HepG2 (cell line): ENCODE measurements around the gene TRDN. TPM values are rescaled to one million over a fixed set of nuclear protein-coding genes. Genes with fewer than 3 reads are reported as not detected.

ENCODE experiments used
- ATAC-seq: fragments of 200-7000 bp; cut with Tn5 transposase; 3 replicates; pipeline ENCODE4 v1.9.1; 2020; ENCODE audit warnings: mild to moderate bottlenecking, moderate library complexity
- BruUV-seq: library from RNA; stranded (reverse); fragments of 400-500 nt; replicated peaks from 2 replicates; lab custom pipeline; 2021; lab: Mats Ljungman, UMichigan
- CTCF ChIA-PET: fragments of 300-600 bp; formaldehyde crosslinking; extraction: SDS; loops from one replicate; lab custom pipeline; 2021; ENCODE audit warnings: low total read pairs, inconsistent platforms, low intra/inter-chr PET ratio; lab: Yijun Ruan, JAX
- POLR2A ChIA-PET: fragments of 350-600 bp; sonication (Branson Sonifier 250); formaldehyde crosslinking; loops from one replicate; lab custom pipeline; 2020; ENCODE audit warnings: antibody characterized with exemption, inconsistent platforms; lab: Yijun Ruan, JAX
- DNase-seq: peaks from one replicate; pipeline ENCODE4 v3.0.0-alpha.2; 2015; ENCODE audit warnings: low spot score
- FAIRE-seq: peaks from 3 replicates; lab custom pipeline; 2011; peaks lifted over from hg19 to GRCh38; lab: Jason Lieb, UNC
- H2AFZ ChIP-seq: one replicate; pipeline ENCODE4 v1.6.1; 2011; ENCODE audit warnings: low read length, inconsistent platforms
- H3K27ac ChIP-seq: fragments of 300-600 bp; 3 replicates; pipeline ENCODE4 v1.8.0; 2011; ENCODE audit warnings: mixed run types, mild to moderate bottlenecking, mixed read lengths, low read length, inconsistent platforms; ENCODE audit not compliant: insufficient read depth; ENCODE audit errors: extremely low read length
- H3K27me3 ChIP-seq, 2 experiments: fragments of 200-600 bp in 1 of 2; 2 replicates in 1 of 2; 3 replicates in 1 of 2; pipeline versions ENCODE4 v1.6.0 to v1.8.0; 2011; ENCODE audit warnings: low read length in 2 of 2, mild to moderate bottlenecking in 2 of 2, moderate library complexity in 2 of 2, inconsistent platforms in 1 of 2; ENCODE audit not compliant: insufficient read depth in 2 of 2, control insufficient read depth in 1 of 2
- H3K36me3 ChIP-seq, 2 experiments: fragments of 200-600 bp in 1 of 2; replicated peaks in 1 of 2; 2 replicates in 1 of 2; 3 replicates in 1 of 2; pipeline versions ENCODE4 v1.5.1 to v1.8.0; 2011; ENCODE audit warnings: low read length in 2 of 2, inconsistent platforms in 1 of 2; ENCODE audit not compliant: insufficient read depth in 2 of 2, control insufficient read depth in 1 of 2
- H3K4me1 ChIP-seq: 2 replicates; pipeline ENCODE4 v1.5.1; 2012; ENCODE audit warnings: low read length, inconsistent platforms; ENCODE audit not compliant: insufficient read depth
- H3K4me2 ChIP-seq: 2 replicates; pipeline ENCODE4 v1.6.0; 2011; ENCODE audit warnings: low read depth, low read length, inconsistent platforms
- H3K4me3 ChIP-seq, 3 experiments: fragments of 200-600 bp in 1 of 3; sonication (generic), shearing (Covaris generic) in 1 of 3; replicated peaks in 1 of 3; 2 replicates each; pipeline ENCODE4 v1.5.1; 2011 to 2016; ENCODE audit warnings: low read length in 3 of 3, inconsistent platforms in 2 of 3, low read depth in 2 of 3, mild to moderate bottlenecking in 2 of 3, control low read depth in 1 of 3, mixed read lengths in 1 of 3; ENCODE audit not compliant: insufficient read depth in 1 of 3
- H3K79me2 ChIP-seq: one replicate; pipeline ENCODE4 v1.6.1; 2011; ENCODE audit warnings: low read length, inconsistent platforms; ENCODE audit not compliant: insufficient read depth
- H3K9ac ChIP-seq: 2 replicates; pipeline ENCODE4 v1.6.0; 2011; ENCODE audit warnings: mild to moderate bottlenecking, low read depth, low read length, inconsistent platforms; ENCODE audit not compliant: insufficient read depth
- H3K9me3 ChIP-seq: 2 replicates; pipeline ENCODE4 v1.5.1; 2012; ENCODE audit warnings: mild to moderate bottlenecking, low read length
- H4K20me1 ChIP-seq: 2 replicates; pipeline ENCODE4 v1.6.0; 2011; ENCODE audit warnings: inconsistent platforms, mild to moderate bottlenecking, low read length, moderate library complexity; ENCODE audit not compliant: insufficient read depth
- BRD4 ChIP-seq: sonication (generic); formaldehyde crosslinking; IDR thresholded peaks from 2 replicates; pipeline ENCODE4 v1.4.0; 2020; ENCODE audit warnings: missing genetic modification reagents
- CEBPB ChIP-seq: IDR thresholded peaks from 2 replicates; pipeline ENCODE4 v1.6.1; 2011; ENCODE audit warnings: low read depth, low read length, improper control_type of control experiment, borderline replicate concordance
- HOXA9 ChIP-seq: sonication (generic); formaldehyde crosslinking; IDR thresholded peaks from 2 replicates; pipeline ENCODE4 v1.8.1; 2022; ENCODE audit warnings: missing genetic modification reagents, mild to moderate bottlenecking, moderate library complexity, borderline replicate concordance
- KDM5A ChIP-seq: fragments of 200-600 bp; sonication (generic); IDR thresholded peaks from 2 replicates; pipeline ENCODE4 v1.7.0; 2018; ENCODE audit warnings: antibody characterized with exemption, mild to moderate bottlenecking, low read length, borderline replicate concordance
- KDM5B ChIP-seq: sonication (generic); formaldehyde crosslinking; IDR thresholded peaks from 2 replicates; pipeline ENCODE4 v1.4.0; 2020; ENCODE audit warnings: missing genetic modification reagents, mild to moderate bottlenecking, borderline replicate concordance
- MBD4 ChIP-seq: IDR thresholded peaks from 2 replicates; pipeline ENCODE4 v1.6.1; 2012; ENCODE audit warnings: low read length, inconsistent platforms, borderline replicate concordance
- STAG1 ChIP-seq: sonication (generic); formaldehyde crosslinking; IDR thresholded peaks from 2 replicates; pipeline ENCODE4 v1.4.0; 2020; ENCODE audit warnings: missing genetic modification reagents
- ZBTB7A ChIP-seq: sonication (generic); formaldehyde crosslinking; IDR thresholded peaks from 2 replicates; pipeline ENCODE4 v1.8.0; 2022; ENCODE audit warnings: mild to moderate bottlenecking, missing genetic modification reagents
- ZNF10 ChIP-seq: sonication (generic); formaldehyde crosslinking; IDR thresholded peaks from 2 replicates; pipeline ENCODE4 v1.4.0; 2020; ENCODE audit warnings: mild to moderate bottlenecking, low read depth, missing genetic modification reagents, borderline replicate concordance
- ZNF326 ChIP-seq: sonication (generic); formaldehyde crosslinking; IDR thresholded peaks from 2 replicates; pipeline ENCODE4 v1.4.0; 2020; ENCODE audit warnings: missing genetic modification reagents, borderline replicate concordance
- WGBS: methylation state at CpG from one replicate; pipeline ENCODE4 v1.1.6; 2017; ENCODE audit warnings: low lambda C conversion rate; 5-methylcytosine and 5-hydroxymethylcytosine counted together
- in situ Hi-C: cut with HindIII; loops from 2 replicates; pipeline ENCODE4 v1.10.0; 2017; ENCODE audit warnings: low pct_unique_long_range_greater_than_20kb; ENCODE audit not compliant: extremely low pct_ligation_motif_present
- intact Hi-C: fragments of 100-400 bp; cut with micrococcal nuclease; formaldehyde crosslinking; loops from one replicate; pipeline ENCODE4 v1.10.0; 2022; ENCODE audit not compliant: unreplicated experiment
- polyA plus RNA-seq, 8 experiments: library from polyadenylated mRNA; depleted of rRNA in 3 of 8; stranded (reverse) in 7 of 8; unstranded in 1 of 8; fragments of >200 nt; fragmentation: Illumina TruSeq in 4 of 8; extraction: Trizol in 4 of 8; gene quantifications; 2 replicates each; pipeline versions ENCODE4 v1.2.1 to v1.2.3, GENCODE V29; 2011 to 2016; ENCODE audit warnings: low read depth in 4 of 8, missing spikeins in 1 of 8, mixed read lengths in 1 of 8; ENCODE audit not compliant: insufficient read depth in 1 of 8
- total RNA-seq, 5 experiments: library from RNA; depleted of rRNA; stranded (reverse); fragments of >200 nt; fragmentation: Illumina TruSeq; extraction: Trizol; gene quantifications; 2 replicates each; pipeline ENCODE4 v1.2.3, GENCODE V29; 2016; ENCODE audit warnings: low read depth in 1 of 5
- TF ChIP-seq, protein P1 (sequence below): sonication (generic); formaldehyde crosslinking; IDR thresholded peaks from 2 replicates; pipeline ENCODE4 v1.5.1; 2020; ENCODE audit warnings: missing genetic modification reagents, mild to moderate bottlenecking, borderline replicate concordance
- TF ChIP-seq, protein P2 (sequence below): conservative IDR thresholded peaks from 2 replicates; pipeline ENCODE4 v1.6.1; 2018; ENCODE audit warnings: missing genetic modification reagents

Gene TRDN
- total and polyA plus RNA-seq, 2 of the 13 experiments (the other 11 are each of a cell fraction or from before 2014, with no cell fraction given) = not detected

DNA sequence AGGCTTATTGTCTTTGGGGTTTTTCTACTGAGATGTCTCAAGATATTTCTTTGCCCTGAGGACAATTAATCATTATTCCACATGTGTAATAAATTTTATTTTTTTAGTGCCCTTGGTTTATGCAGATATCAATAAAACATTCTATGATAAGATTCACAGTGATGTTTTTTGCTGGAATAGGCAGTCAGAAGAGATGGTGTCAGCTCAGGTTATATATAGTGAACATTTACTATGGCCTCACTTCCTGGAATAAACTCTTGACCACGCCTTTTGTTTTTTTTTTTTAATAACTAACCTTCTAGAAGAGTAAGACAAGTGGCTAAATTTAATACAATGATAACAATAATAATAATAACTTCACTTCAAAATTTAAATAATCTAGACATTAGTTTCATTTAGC, 209.7 kb downstream of the TRDN start:
- TF ChIP-seq HOXA9 (CRISPR knock-in tag) (no peak), ZBTB7A (CRISPR knock-in tag) (no peak), KDM5A (no peak), CEBPB (no peak), KDM5B (CRISPR knock-in tag) (no peak), ZNF10 (CRISPR knock-in tag) (no peak), BRD4 (CRISPR knock-in tag) (no peak), ZNF326 (CRISPR knock-in tag) (no peak), MBD4 (no peak), STAG1 (CRISPR knock-in tag) (no peak)
- TF ChIP-seq, protein P1, sequence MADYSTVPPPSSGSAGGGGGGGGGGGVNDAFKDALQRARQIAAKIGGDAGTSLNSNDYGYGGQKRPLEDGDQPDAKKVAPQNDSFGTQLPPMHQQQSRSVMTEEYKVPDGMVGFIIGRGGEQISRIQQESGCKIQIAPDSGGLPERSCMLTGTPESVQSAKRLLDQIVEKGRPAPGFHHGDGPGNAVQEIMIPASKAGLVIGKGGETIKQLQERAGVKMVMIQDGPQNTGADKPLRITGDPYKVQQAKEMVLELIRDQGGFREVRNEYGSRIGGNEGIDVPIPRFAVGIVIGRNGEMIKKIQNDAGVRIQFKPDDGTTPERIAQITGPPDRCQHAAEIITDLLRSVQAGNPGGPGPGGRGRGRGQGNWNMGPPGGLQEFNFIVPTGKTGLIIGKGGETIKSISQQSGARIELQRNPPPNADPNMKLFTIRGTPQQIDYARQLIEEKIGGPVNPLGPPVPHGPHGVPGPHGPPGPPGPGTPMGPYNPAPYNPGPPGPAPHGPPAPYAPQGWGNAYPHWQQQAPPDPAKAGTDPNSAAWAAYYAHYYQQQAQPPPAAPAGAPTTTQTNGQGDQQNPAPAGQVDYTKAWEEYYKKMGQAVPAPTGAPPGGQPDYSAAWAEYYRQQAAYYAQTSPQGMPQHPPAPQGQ (CRISPR knock-in tag) = no peak
- TF ChIP-seq, protein P2, sequence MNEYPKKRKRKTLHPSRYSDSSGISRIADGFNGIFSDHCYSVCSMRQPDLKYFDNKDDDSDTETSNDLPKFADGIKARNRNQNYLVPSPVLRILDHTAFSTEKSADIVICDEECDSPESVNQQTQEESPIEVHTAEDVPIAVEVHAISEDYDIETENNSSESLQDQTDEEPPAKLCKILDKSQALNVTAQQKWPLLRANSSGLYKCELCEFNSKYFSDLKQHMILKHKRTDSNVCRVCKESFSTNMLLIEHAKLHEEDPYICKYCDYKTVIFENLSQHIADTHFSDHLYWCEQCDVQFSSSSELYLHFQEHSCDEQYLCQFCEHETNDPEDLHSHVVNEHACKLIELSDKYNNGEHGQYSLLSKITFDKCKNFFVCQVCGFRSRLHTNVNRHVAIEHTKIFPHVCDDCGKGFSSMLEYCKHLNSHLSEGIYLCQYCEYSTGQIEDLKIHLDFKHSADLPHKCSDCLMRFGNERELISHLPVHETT (CRISPR knock-in tag) = no peak
- TF ChIP-seq, all 625 proteins: peak for 0
- H3K4me3 ChIP-seq = no peak overlapping the region
- ATAC-seq = no peak
- H3K9me3 ChIP-seq = no peaks in the 10 kb centered on the region
- ChIA-PET POLR2A (no interaction called here), CTCF (no interaction called here)
- no peaks in the 10 kb centered on the region for H3K4me1 ChIP-seq
- no peak overlapping the region for H3K27ac ChIP-seq
- intact Hi-C loops = no loop called here
- no peaks in the 10 kb centered on the region for H3K36me3 ChIP-seq
- no peak for DNase-seq
- H2AFZ ChIP-seq = no peak overlapping the region
- H3K27me3 ChIP-seq = no peaks in the 10 kb centered on the region
- H3K4me2 ChIP-seq = no peak overlapping the region
- H4K20me1 ChIP-seq = no peaks in the 10 kb centered on the region
- no TSS peak for BruUV-seq
- no peaks in the 10 kb centered on the region for H3K79me2 ChIP-seq
- FAIRE-seq = no peak
- in situ Hi-C loops = no loop called here
- H3K9ac ChIP-seq = no peak overlapping the region
- 4% methylated on average over 1 of the region's 1 CpG for WGBS
